ENCODE measurements around the gene PCBD2. TPM values are rescaled to one million over a fixed set of nuclear protein-coding genes. Genes with fewer than 3 reads are reported as not detected.

Gene PCBD2
- total RNA-seq, 1 experiment from 2014 or later: 10.9 TPM

- ATAC-seq: peak; percentile 87
- ChIA-PET RAD21 (ENCODE audit: low non-redundant PET in 1 of 2, low total read pairs in 2 of 2, uncharacterized antibody in 2 of 2, unreplicated experiment in 2 of 2) (interaction anchor here in 1 of 2 experiments (0.6 kb wide), 1 partner anchor 30 kb away, joined by 3 read pairs; no protein-coding TSS in a partner anchor), CTCF (interaction anchor here (1.9 kb wide), 1 partner anchor 31 kb away, joined by 9 read pairs; the partner anchor contains the start of gene PCBD2), POLR2A (interaction anchor here (0.9 to 1.5 kb wide), 5 partner anchors 9 to 30 kb away, joined by 3 to 4 read pairs (median 3); partner anchors contain the start of gene PCBD2)
- Histone ChIP-seq H3K79me2 (ENCODE audit: insufficient read depth, low read length) (peaks cover 6% of the 10 kb centered on the region; the same call in 1 of the 2 replicates), H3K4me1 (ENCODE audit: control insufficient read depth in 1 of 2, insufficient read depth in 2 of 2, low read length in 2 of 2) (peaks cover 2 to 16% of the 10 kb centered on the region in 2 experiments; a peak in 3 of 4 replicates), H3K9me3 (ENCODE audit: control insufficient read depth in 1 of 2, insufficient read depth in 1 of 2, low read depth in 1 of 2, low read length in 2 of 2) (no peaks in the 10 kb centered on the region), H3K4me2 (ENCODE audit: low read length) (peak within 1 kb of the TSS; percentile 75), H3K27me3 (ENCODE audit: insufficient read depth, low read length) (no peaks in the 10 kb centered on the region), H3K4me3 (replicated peaks in 1 of 2; ENCODE audit: low read depth in 1 of 2, low read length in 2 of 2) (peak within 1 kb of the TSS; percentile 72 to 83), H2AFZ (ENCODE audit: low read depth, low read length, poor library complexity, severe bottlenecking) (peak within 1 kb of the TSS; percentile 86), H3K9ac (ENCODE audit: low read length) (peak within 1 kb of the TSS; percentile 82), H3K36me3 (ENCODE audit: control insufficient read depth in 1 of 2, insufficient read depth in 2 of 2, low read length in 2 of 2) (no peaks in the 10 kb centered on the region), H3K9me2 (ENCODE audit: insufficient read depth) (no peaks in the 10 kb centered on the region), H4K20me1 (ENCODE audit: insufficient read depth) (no peaks in the 10 kb centered on the region), H3K27ac (ENCODE audit: low read depth, low read length) (peak within 1 kb of the TSS; percentile 73)
- no TSS peak for BruUV-seq (replicated peaks)
- peak; percentile 56 for DNase-seq (ENCODE audit: low read depth, low spot score)
- intact Hi-C loops (cut with micrococcal nuclease): loop anchor here (2.0 kb wide), 1 partner anchor 31 kb away; the partner anchor contains the start of gene PCBD2
- peak; percentile 82 for TF ChIP-seq MAX (IDR thresholded peaks at IDR 0.05)
- TF ChIP-seq POLR2AphosphoS5 (IDR thresholded peaks at IDR 0.05; ENCODE audit: low read depth, low read length): peak; percentile 94
- TF ChIP-seq YY1 (IDR thresholded peaks at IDR 0.05; ENCODE audit: extremely low read depth, insufficient replicate concordance, low read depth, low read length): peak; percentile 100
- no peak for TF ChIP-seq CTCF (IDR thresholded peaks at IDR 0.05 in 2 of 3, conservative IDR thresholded peaks at IDR 0.05 in 1 of 3; ENCODE audit: borderline replicate concordance in 1 of 3, insufficient read depth in 1 of 3, low read depth in 2 of 3, low read length in 2 of 3)
- TF ChIP-seq ZFX (IDR thresholded peaks at IDR 0.05): peak; percentile 89
- TF ChIP-seq SP1 (IDR thresholded peaks at IDR 0.05; ENCODE audit: low read depth): no peak; the same call in 1 of the 2 replicates
- 0 out of 2 replicates have a peak, but pooled peaks have one; percentile 6 for TF ChIP-seq CBX3 (IDR thresholded peaks at IDR 0.05; ENCODE audit: low read depth)
- no peak for TF ChIP-seq EZH2 (IDR thresholded peaks at IDR 0.05)
- TF ChIP-seq CEBPB (IDR thresholded peaks at IDR 0.05; ENCODE audit: low read depth): no peak
- no peak for TF ChIP-seq TCF7L2 (IDR thresholded peaks at IDR 0.05; ENCODE audit: borderline replicate concordance, extremely low read depth, insufficient read depth, insufficient read length)
- peak; percentile 90 for TF ChIP-seq EGR1 (IDR thresholded peaks at IDR 0.05; ENCODE audit: low read depth)
- TF ChIP-seq ZNF274 (IDR thresholded peaks at IDR 0.05; ENCODE audit: low read depth, low read length): no peak
- TF ChIP-seq JUND (IDR thresholded peaks at IDR 0.05): no peak; the same call in 1 of the 2 replicates
- no peak for TF ChIP-seq FOSL1 (IDR thresholded peaks at IDR 0.05; ENCODE audit: low read depth)
- TF ChIP-seq REST (IDR thresholded peaks at IDR 0.05; ENCODE audit: low read depth): no peak
- TF ChIP-seq ZBTB33 (IDR thresholded peaks at IDR 0.05; ENCODE audit: extremely low read depth, insufficient replicate concordance, low read length): peak; percentile 23
- TF ChIP-seq EZH2phosphoT487 (IDR thresholded peaks at IDR 0.05; ENCODE audit: borderline replicate concordance): no peak
- no peak for TF ChIP-seq SRF (IDR thresholded peaks at IDR 0.05; ENCODE audit: low read depth)
Measured at GRCh38 chr5:134873987-134874830, 30.7 kb upstream of the PCBD2 start, which contains the start of gene TXNDC15. TSS of gene TXNDC15 (plus strand) at chr5:134874371. CDS start at chr5:134874428, 57 bp downstream.

Data from HCT116 (cell line).